MCF 10A (cell line): Measurements from ENCODE around the gene GMDS. TPM values are rescaled to one million over a fixed set of nuclear protein-coding genes. Genes with fewer than 3 reads are reported as not detected.

Experiments
- BruUV-seq: library from RNA; stranded (reverse); fragments of 400-500 nt; replicated peaks from 2 replicates; lab custom pipeline; 2021; lab: Mats Ljungman, UMichigan
- CTCF ChIA-PET: fragments of 300-600 bp; sonication (Branson Sonifier 250); formaldehyde crosslinking; extraction: SDS; loops from one replicate; lab custom pipeline; 2021; ENCODE audit warnings: antibody characterized with exemption, inconsistent platforms; lab: Yijun Ruan, JAX
- POLR2A ChIA-PET: fragments of 300-600, 350-650 bp; sonication (Branson Sonifier 250); formaldehyde crosslinking; extraction: SDS; loops from one replicate; lab custom pipeline; 2020; ENCODE audit warnings: antibody characterized with exemption, inconsistent platforms; lab: Yijun Ruan, JAX
- DNase-seq: peaks from one replicate; pipeline ENCODE4 v3.0.0-alpha.2; 2018; ENCODE audit not compliant: unreplicated experiment
- H3K27ac Mint-ChIP-seq: one replicate; pipeline ENCODE4 v1.8.0; 2022; ENCODE audit warnings: mild to moderate bottlenecking, low read depth, mixed read lengths; ENCODE audit not compliant: unreplicated experiment
- H3K27me3 Mint-ChIP-seq: one replicate; pipeline ENCODE4 v1.8.0; 2022; ENCODE audit warnings: mixed read lengths; ENCODE audit not compliant: insufficient read depth, unreplicated experiment
- H3K36me3 Mint-ChIP-seq: one replicate; pipeline ENCODE4 v1.8.0; 2022; ENCODE audit warnings: mild to moderate bottlenecking, moderate library complexity, mixed read lengths; ENCODE audit not compliant: insufficient read depth, unreplicated experiment
- H3K4me1 Mint-ChIP-seq: one replicate; pipeline ENCODE4 v1.8.0; 2022; ENCODE audit warnings: mixed read lengths; ENCODE audit not compliant: insufficient read depth, unreplicated experiment
- H3K4me3 Mint-ChIP-seq: one replicate; pipeline ENCODE4 v1.8.0; 2022; ENCODE audit warnings: mild to moderate bottlenecking, moderate library complexity, mixed read lengths; ENCODE audit not compliant: unreplicated experiment
- H3K9me3 Mint-ChIP-seq: one replicate; pipeline ENCODE4 v1.8.0; 2022; ENCODE audit warnings: mixed read lengths; ENCODE audit not compliant: unreplicated experiment
- CTCF ChIP-seq: fragments of 200-600 bp; IDR thresholded peaks from one replicate; pipeline ENCODE4 v1.8.0; 2022; ENCODE audit warnings: antibody characterized with exemption, mild to moderate bottlenecking; ENCODE audit not compliant: unreplicated experiment
- intact Hi-C: fragments of 100-400 bp; cut with micrococcal nuclease; formaldehyde crosslinking; loops from 2 replicates; pipeline ENCODE4 v1.14.1; 2022
- total RNA-seq: library from RNA; stranded (reverse); gene quantifications from 2 replicates; pipeline ENCODE4 v1.2.3, GENCODE V29; 2022

The GMDS gene
- total RNA-seq, 1 experiment from 2014 or later = 24.9 TPM

- intact Hi-C loops = no loop called here
- CTCF ChIA-PET = interaction anchor here (0.7 kb wide), 1 partner anchor 188 kb away, joined by 3 read pairs; no protein-coding TSS in a partner anchor
- Mint-ChIP-seq H3K4me3 (no peak overlapping the region), H3K4me1 (no peaks in the 10 kb centered on the region), H3K9me3 (no peaks in the 10 kb centered on the region), H3K27ac (no peak overlapping the region), H3K36me3 (no peaks in the 10 kb centered on the region), H3K27me3 (no peaks in the 10 kb centered on the region)
- TF ChIP-seq CTCF = no peak
- no TSS peak for BruUV-seq
- POLR2A ChIA-PET = no interaction called here
- no peak for DNase-seq
Measured at GRCh38 chr6:1906014-1906413, 339.4 kb downstream of the GMDS start.

- intact Hi-C loops = no loop called here
- no peaks in the 10 kb centered on the region for H3K4me1 Mint-ChIP-seq
- CTCF ChIA-PET = no interaction called here
- H3K9me3 Mint-ChIP-seq = no peaks in the 10 kb centered on the region
- no peak overlapping the region for H3K4me3 Mint-ChIP-seq
- POLR2A ChIA-PET = no interaction called here
- H3K27me3 Mint-ChIP-seq = no peaks in the 10 kb centered on the region
- BruUV-seq = no TSS peak
- H3K36me3 Mint-ChIP-seq = no peaks in the 10 kb centered on the region
- TF ChIP-seq CTCF = no peak
- no peak overlapping the region for H3K27ac Mint-ChIP-seq
- DNase-seq = no peak
Measured at GRCh38 chr6:1904898-1905297, 340.5 kb downstream of the GMDS start.

- Mint-ChIP-seq H3K4me1 (no peaks in the 10 kb centered on the region), H3K27ac (no peak overlapping the region), H3K4me3 (no peak overlapping the region), H3K9me3 (no peaks in the 10 kb centered on the region), H3K27me3 (no peaks in the 10 kb centered on the region), H3K36me3 (no peaks in the 10 kb centered on the region)
- intact Hi-C loops = no loop called here
- no TSS peak for BruUV-seq
- TF ChIP-seq CTCF = no peak
- DNase-seq = no peak
- POLR2A ChIA-PET = no interaction called here
- CTCF ChIA-PET = no interaction called here
Measured at GRCh38 chr6:1904466-1904799, 341.0 kb downstream of the GMDS start.

- ChIA-PET CTCF (no interaction called here), POLR2A (interaction anchor here (0.6 kb wide), 1 partner anchor 656 kb away, joined by 3 read pairs; no protein-coding TSS in a partner anchor)
- DNase-seq = no peak
- TF ChIP-seq CTCF = no peak
- BruUV-seq = no TSS peak
- H3K4me3 Mint-ChIP-seq = no peak overlapping the region
- no peaks in the 10 kb centered on the region for H3K27me3 Mint-ChIP-seq
- H3K36me3 Mint-ChIP-seq = no peaks in the 10 kb centered on the region
- H3K4me1 Mint-ChIP-seq = no peaks in the 10 kb centered on the region
- H3K27ac Mint-ChIP-seq = no peak overlapping the region
- intact Hi-C loops = no loop called here
- H3K9me3 Mint-ChIP-seq = no peaks in the 10 kb centered on the region
Measured at GRCh38 chr6:1903780-1904465, 341.5 kb downstream of the GMDS start.
